Ramos (cell line): ENCODE results near the gene MKRN3.
"Not testable (repeated sequence)": the region's sequence is repeated elsewhere in the genome, so short reads cannot be mapped to it uniquely, and the experiment has no call there.

Source experiments
- in situ Hi-C: fragments of 300-500 bp; cut with MboI; formaldehyde crosslinking; loops from one replicate; pipeline ENCODE4 v1.14.3; 2022; ENCODE audit warnings: low sequenced_read_pairs; ENCODE audit not compliant: unreplicated experiment

Gene MKRN3

DNA sequence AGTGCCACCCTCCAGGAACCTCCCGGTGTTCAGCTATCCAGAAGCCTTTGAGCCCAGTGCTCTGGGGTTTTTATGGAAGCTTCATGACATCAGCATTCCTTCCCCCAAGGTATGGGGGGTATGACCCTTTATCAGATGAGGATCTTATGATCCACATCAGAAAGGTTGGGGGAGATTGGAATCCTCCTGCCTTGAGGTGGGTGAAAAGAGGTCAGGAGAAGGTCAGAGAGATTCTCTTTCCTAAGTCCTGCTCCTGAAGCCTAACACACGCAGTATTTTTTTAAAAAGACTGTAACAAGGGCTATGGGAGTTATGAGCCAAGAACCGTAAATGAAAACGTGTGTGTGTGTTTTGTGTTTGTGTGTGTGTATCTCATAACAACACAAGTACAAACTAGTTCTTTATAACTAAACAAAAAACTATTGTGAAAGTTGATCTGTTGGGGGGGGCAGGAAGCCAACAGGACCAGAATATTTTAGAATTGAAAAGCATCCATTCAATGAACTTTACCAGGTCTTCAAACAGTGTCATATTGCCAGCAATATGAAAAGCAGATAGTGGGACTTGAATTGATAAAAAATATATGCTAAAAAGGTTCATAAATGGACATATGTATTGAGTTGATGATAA, 13.2 kb downstream of the MKRN3 start:
- in situ Hi-C loops = no loop called here

DNA sequence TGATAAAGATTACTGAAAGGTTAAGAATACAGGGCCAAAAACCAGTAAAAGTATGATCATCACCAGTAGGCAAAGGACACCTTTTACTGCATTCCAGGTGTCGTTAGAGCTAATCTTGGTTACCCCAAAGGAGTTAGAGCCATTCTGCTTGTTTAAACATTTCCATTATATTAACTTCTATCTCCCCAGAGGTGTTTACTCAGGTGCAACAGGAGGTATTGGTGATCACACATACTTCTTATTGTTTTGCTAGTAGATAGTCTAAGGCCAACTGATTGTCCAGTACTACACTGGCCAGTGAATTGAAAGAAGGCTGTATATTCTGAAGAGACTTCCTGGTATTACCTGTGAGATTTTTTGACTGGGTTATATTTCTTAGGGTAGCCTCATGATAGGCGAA, 22.8 kb downstream of the MKRN3 start:
- in situ Hi-C loops = no loop called here

DNA sequence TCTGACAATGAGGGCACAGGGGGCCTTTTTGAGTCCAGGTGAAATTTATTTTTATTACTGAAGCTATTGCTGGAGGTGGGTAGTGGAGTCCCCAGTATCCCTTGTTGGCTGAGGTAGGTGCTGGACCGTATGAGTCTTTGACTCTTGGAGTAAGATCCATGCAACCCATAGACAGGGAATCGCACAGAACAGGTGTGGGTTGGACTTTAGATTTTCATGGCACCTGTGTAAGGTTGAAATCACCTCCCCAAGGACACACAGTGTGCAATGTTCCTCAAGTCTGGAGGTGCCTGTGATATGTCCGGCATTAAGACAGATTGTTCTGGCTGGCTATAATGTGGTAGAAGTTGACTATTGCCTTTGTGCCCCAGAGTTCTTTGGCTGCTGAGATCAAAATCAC, 23.5 kb downstream of the MKRN3 start:
- in situ Hi-C loops = no loop called here

DNA sequence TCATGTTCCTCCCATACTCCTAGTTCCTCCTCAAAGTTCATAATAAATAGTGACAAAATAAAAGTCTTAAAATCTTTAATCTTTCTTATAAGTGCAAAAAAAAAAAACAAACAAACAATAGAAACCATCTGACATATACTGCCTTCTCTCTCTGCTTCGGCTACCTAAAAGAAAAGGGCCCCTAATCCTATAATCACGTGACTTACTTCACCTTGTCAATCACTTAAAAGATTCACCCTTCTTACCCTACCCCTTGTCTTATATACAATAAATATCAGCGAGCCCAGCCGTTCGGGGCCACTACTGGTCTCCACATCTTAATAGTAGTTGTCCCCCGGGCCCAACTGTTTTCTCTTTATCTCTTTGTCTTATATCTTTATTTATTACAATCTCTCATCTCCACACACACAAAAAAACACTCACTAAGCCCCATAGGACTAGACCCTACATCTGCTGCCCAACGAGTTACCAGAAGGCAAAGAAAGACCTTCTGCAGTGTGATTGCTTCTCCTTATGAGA, 28.8 kb downstream of the MKRN3 start:
- in situ Hi-C loops = no loop called here

DNA sequence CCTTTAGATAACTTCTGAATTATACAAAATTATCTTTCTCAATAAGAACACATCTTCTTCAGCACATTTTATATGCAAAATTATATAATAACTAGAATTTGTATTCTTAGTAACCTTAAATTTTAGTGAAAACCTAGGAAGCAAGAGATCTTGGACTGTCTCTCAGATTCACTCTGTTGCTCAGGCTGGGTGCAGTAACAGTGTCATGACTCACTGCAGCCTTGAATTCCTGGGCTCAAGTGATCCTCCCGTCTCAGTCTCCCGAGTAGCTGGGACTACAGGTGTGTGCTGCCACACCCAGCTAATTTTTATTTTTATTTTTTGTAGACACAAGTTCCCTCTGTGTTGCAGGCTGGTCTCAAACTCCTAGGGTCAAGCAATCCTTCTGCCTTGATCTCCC, 29.9 kb downstream of the MKRN3 start:
- in situ Hi-C loops = no loop called here

DNA sequence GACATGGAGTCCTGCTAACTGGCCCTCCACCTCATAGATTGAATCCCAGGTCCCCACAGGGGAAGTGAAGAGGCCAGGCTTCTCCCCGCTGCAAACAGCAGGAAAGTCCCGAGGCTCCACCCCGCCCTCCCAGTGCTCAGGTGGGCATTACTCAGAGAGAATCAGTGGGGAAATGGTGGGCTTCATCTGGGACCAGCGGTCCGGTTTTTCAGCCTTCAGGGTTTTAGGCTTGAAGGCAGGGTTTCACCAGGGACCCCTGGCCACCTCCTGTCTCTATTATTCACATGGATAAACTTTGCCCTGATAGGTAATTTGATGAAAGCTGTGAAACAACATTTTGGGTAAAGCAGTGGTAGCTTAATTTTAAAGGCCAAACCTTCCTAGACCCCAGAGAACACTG, 31.3 kb downstream of the MKRN3 start:
- in situ Hi-C loops = no loop called here

DNA sequence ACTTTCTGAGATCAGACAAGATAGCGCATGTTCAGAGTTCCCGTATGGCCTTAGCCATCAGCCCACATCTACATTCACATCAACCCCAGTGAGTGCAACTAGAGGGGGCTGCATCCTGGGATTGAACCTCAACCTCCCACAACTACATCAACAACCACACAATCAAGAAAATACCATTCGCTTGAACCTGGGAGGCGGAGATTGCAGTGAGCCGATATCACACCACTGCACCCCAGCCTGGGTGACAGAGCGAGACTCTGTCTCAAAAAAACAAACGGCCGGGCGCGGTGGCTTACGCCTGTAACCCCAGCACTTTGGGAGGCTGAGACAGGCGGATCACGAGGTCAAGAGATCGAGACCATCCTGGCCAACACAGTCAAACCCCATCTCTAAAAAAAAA, 31.8 kb downstream of the MKRN3 start:
- in situ Hi-C loops = not testable (repeated sequence)

DNA sequence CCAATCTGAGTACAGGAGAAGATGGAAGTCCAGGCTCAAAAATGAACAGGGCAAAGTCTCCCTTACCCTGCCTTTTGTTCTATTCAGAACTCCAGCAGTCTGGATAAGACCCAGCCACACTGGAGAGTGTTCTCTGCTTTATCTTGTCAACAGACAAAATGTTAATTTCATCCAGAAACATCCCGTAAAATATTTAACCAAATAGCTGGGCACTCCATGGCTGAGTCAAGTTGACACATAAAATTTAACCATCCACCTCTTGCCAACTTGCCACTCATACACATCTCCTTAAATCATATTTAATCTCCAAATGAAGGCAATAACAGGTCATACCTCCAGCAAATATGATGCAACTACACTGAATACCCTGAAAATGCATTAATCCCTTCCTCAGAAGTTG, 33.6 kb downstream of the MKRN3 start:
- in situ Hi-C loops = no loop called here

DNA sequence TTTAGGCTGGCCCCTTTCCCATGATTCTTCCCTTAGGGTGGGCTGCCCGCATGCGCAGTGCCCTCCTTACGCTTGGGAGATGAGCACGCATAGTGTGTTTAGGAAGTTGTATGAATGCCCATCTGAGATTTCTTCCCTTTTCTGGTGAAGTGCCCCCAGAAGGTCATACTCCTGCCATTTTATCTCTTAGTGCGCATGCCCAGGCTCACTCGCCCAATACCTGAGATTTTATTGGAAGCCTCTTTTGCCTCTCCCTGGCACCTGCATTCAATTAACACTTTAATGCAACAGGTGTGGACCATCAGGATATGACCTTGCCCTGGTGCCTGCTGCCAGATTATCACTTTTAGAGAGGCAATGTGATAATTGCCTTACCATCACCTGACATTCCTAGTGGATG, 36.6 kb downstream of the MKRN3 start:
- in situ Hi-C loops = no loop called here

DNA sequence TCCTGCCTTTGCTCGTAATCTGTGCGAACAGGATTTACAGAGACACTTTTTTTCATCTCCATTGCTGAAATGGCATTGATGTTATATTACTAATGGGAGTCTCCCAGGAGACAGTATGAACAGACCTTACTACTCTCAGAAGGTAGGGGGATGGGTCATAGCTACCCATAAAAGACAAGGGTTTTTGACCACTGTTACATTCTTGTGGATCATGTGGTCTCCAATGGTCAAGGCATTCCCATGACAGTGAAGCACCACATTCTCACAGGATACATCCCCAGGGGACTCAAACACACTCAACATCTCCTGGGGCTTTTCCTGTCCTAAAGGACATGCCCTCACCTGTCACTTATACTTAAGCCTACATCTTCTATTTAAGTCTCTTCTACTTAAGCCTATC, 40.8 kb downstream of the MKRN3 start:
- in situ Hi-C loops = no loop called here

DNA sequence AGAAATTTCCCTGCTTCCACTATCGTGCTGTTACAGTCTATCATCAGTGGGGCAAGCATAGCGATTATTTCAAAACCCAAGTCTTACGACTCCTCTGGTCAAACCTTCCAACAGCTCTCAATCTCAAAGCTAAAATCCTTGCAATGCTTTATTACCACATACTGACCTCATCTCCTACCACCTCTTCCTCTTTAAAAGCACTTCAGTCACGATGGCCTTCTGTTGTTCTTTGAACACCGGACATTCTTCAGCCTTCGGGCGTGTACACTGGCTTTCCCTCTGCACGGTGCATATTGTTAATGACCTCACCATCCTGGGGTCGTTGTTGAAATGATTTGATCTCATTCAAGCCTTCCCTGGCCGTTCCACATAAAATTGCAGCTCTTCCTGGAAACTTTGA, 51.1 kb downstream of the MKRN3 start:
- in situ Hi-C loops = no loop called here
